Breast epithelium (tissue), 4 donors: ENCODE measurements around the gene PDE4D. TPM values are rescaled to one million over a fixed set of nuclear protein-coding genes. Genes with fewer than 3 reads are reported as not detected.

Source experiments
- DNase-seq, 2 donors: peaks; one replicate each; pipeline ENCODE4 v3.0.0-alpha.2; 2019; ENCODE audit warnings: low spot score in 2 of 2
- H3K27ac ChIP-seq, 2 donors: fragments of 200-600 bp; sonication (generic) in 1 of 2; one replicate each; pipeline ENCODE4 v1.5.1; 2016 to 2019; ENCODE audit warnings: mild to moderate bottlenecking in 1 of 2
- H3K27me3 ChIP-seq, 2 donors: fragments of 200-600 bp; sonication (generic) in 1 of 2; one replicate each; pipeline versions ENCODE4 v1.5.1 to v1.6.0; 2017 to 2019; ENCODE audit warnings: control low read depth in 1 of 2, mild to moderate bottlenecking in 1 of 2
- H3K36me3 ChIP-seq: fragments of 200-600 bp; one replicate; pipeline ENCODE4 v1.5.1; 2019
- H3K4me1 ChIP-seq, 2 donors: fragments of 200-600 bp; sonication (generic); one replicate each; pipeline ENCODE4 v1.5.1; 2016 to 2019; ENCODE audit warnings: control low read depth in 1 of 2
- H3K4me3 ChIP-seq, 3 donors: fragments of 200-600 bp; sonication (generic); 1 replicate in 2 of 3; 2 replicates in 1 of 3; pipeline ENCODE4 v1.5.1; 2016 to 2019; ENCODE audit warnings: mild to moderate bottlenecking in 3 of 3, moderate library complexity in 2 of 3
- H3K9me3 ChIP-seq, 2 donors: fragments of 200-600 bp; sonication (generic) in 1 of 2; one replicate each; pipeline ENCODE4 v1.5.1; 2016 to 2019; ENCODE audit warnings: control low read depth in 1 of 2
- CTCF ChIP-seq, 3 donors: fragments of 450-650 bp; IDR thresholded peaks; one replicate each; pipeline ENCODE4 v1.5.1; 2016 to 2017; ENCODE audit warnings: antibody characterized with exemption in 3 of 3, mild to moderate bottlenecking in 3 of 3, moderate library complexity in 3 of 3
- POLR2A ChIP-seq: fragments of 450-650 bp; IDR thresholded peaks from one replicate; pipeline ENCODE4 v1.6.1; 2016; ENCODE audit warnings: antibody characterized with exemption, mild to moderate bottlenecking, moderate library complexity
- POLR2AphosphoS5 ChIP-seq, 3 donors: sonication (generic); formaldehyde crosslinking; IDR thresholded peaks; one replicate each; pipeline ENCODE4 v1.6.1; 2017; ENCODE audit warnings: antibody characterized with exemption in 3 of 3
- intact Hi-C: fragments of 100-400 bp; cut with DNase I; formaldehyde crosslinking; loops from one replicate; pipeline ENCODE4 v1.15.1; 2023; ENCODE audit warnings: low total_unique reads
- total RNA-seq, 3 donors: library from RNA; depleted of rRNA; stranded (reverse); fragments of >200 nt; gene quantifications; one replicate each; pipeline ENCODE4 v1.1.0, GENCODE V29; 2016

Gene PDE4D
- total RNA-seq, 3 donors from 2014 or later = 14.4 to 37.4 (median 28.2) TPM

- Histone ChIP-seq H3K4me1 (no peaks in the 10 kb centered on the region), H3K4me3 (no peak overlapping the region), H3K9me3 (no peaks in the 10 kb centered on the region), H3K36me3 (no peaks in the 10 kb centered on the region), H3K27ac (no peak overlapping the region), H3K27me3 (no peaks in the 10 kb centered on the region)
- TF ChIP-seq POLR2AphosphoS5 (IDR thresholded peaks at IDR 0.05) = no peak
- TF ChIP-seq CTCF (IDR thresholded peaks at IDR 0.05) = no peak
- TF ChIP-seq POLR2A = no peak
- DNase-seq = no peak
- intact Hi-C loops = no loop called here
Measured at GRCh38 chr5:59489551-59489950, 404.0 kb downstream of the PDE4D start.

- no peaks in the 10 kb centered on the region for H3K4me1 ChIP-seq
- no peaks in the 10 kb centered on the region for H3K36me3 ChIP-seq
- no peaks in the 10 kb centered on the region for H3K27me3 ChIP-seq
- H3K9me3 ChIP-seq = no peaks in the 10 kb centered on the region
- H3K4me3 ChIP-seq = no peak overlapping the region
- no peak for DNase-seq
- H3K27ac ChIP-seq = no peak overlapping the region
- TF ChIP-seq POLR2A (no peak), POLR2AphosphoS5 (IDR thresholded peaks at IDR 0.05) (no peak), CTCF (IDR thresholded peaks at IDR 0.05) (no peak)
- intact Hi-C loops = no loop called here
Measured at GRCh38 chr5:59487772-59488729, 405.5 kb downstream of the PDE4D start.

GRCh38 chr5:59487068-59487686 is 406.3 kb downstream of the PDE4D start:
- H3K4me3 ChIP-seq = no peak overlapping the region
- no peaks in the 10 kb centered on the region for H3K4me1 ChIP-seq
- no peaks in the 10 kb centered on the region for H3K36me3 ChIP-seq
- intact Hi-C loops = no loop called here
- no peaks in the 10 kb centered on the region for H3K9me3 ChIP-seq
- TF ChIP-seq CTCF (IDR thresholded peaks at IDR 0.05) (no peak), POLR2AphosphoS5 (IDR thresholded peaks at IDR 0.05) (no peak), POLR2A (no peak)
- DNase-seq = no peak
- no peaks in the 10 kb centered on the region for H3K27me3 ChIP-seq
- no peak overlapping the region for H3K27ac ChIP-seq

- Histone ChIP-seq H3K4me3 (no peak overlapping the region), H3K27ac (no peak overlapping the region), H3K9me3 (no peaks in the 10 kb centered on the region), H3K4me1 (no peaks in the 10 kb centered on the region), H3K27me3 (no peaks in the 10 kb centered on the region), H3K36me3 (no peaks in the 10 kb centered on the region)
- intact Hi-C loops = no loop called here
- no peak for TF ChIP-seq POLR2A
- no peak for TF ChIP-seq POLR2AphosphoS5 (IDR thresholded peaks at IDR 0.05)
- no peak for TF ChIP-seq CTCF (IDR thresholded peaks at IDR 0.05)
- no peak for DNase-seq
Measured at GRCh38 chr5:59486508-59486907, 407.0 kb downstream of the PDE4D start.
